HEK293 (cell line): ENCODE data around the gene CACHD1.
"Not testable (repeated sequence)": the region's sequence is repeated elsewhere in the genome, so short reads cannot be mapped to it uniquely, and the experiment has no call there.

Experiments used
- CTCF ChIA-PET: fragments of 350-600 bp; formaldehyde crosslinking; extraction: SDS; loops from one replicate; lab custom pipeline; 2021; ENCODE audit warnings: antibody characterized with exemption; lab: Yijun Ruan, JAX
- POLR2A ChIA-PET: fragments of 300-600 bp; formaldehyde crosslinking; extraction: SDS; loops from one replicate; lab custom pipeline; 2020; ENCODE audit warnings: antibody characterized with exemption, inconsistent platforms; lab: Yijun Ruan, JAX
- H3K27ac ChIP-seq: fragments of 200-500 bp; sonication (Bioruptor generic); 2 replicates; pipeline ENCODE4 v1.5.1; 2014; ENCODE audit warnings: low read depth, low read length, control low read depth, inconsistent platforms; ENCODE audit errors: extremely low read depth
- H3K36me3 ChIP-seq, 2 experiments: fragments of 200-500 bp in 1 of 2; sonication (Bioruptor generic) in 1 of 2; 1 replicate in 1 of 2; 2 replicates in 1 of 2; pipeline ENCODE4 v1.5.1; 2014 to 2017; ENCODE audit warnings: inconsistent platforms in 2 of 2, low read length in 2 of 2; ENCODE audit not compliant: control insufficient read depth in 2 of 2, insufficient read depth in 1 of 2
- H3K4me1 ChIP-seq: fragments of 200-500 bp; sonication (Bioruptor generic); 2 replicates; pipeline ENCODE4 v1.5.1; 2014; ENCODE audit warnings: mild to moderate bottlenecking, low read length, inconsistent platforms; ENCODE audit not compliant: control insufficient read depth, insufficient read depth
- H3K4me3 ChIP-seq: 2 replicates; pipeline ENCODE4 v1.5.1; 2011; ENCODE audit warnings: low read depth, mild to moderate bottlenecking, control low read depth, low read length, moderate library complexity
- H3K9me3 ChIP-seq: fragments of 200-500 bp; sonication (Bioruptor generic); 2 replicates; pipeline ENCODE4 v1.5.1; 2014; ENCODE audit warnings: low read depth, low read length, inconsistent platforms; ENCODE audit not compliant: control insufficient read depth, insufficient read depth
- EGR2 ChIP-seq: fragments of 450-650 bp; formaldehyde crosslinking; IDR thresholded peaks from 2 replicates; pipeline ENCODE4 v1.5.1; 2016; ENCODE audit warnings: low read depth, missing biosample characterization, missing genetic modification characterization
- HOXD13 ChIP-seq: sonication (generic); formaldehyde crosslinking; IDR thresholded peaks from 2 replicates; pipeline ENCODE4 v1.8.0; 2022; ENCODE audit warnings: missing genetic modification reagents, borderline replicate concordance
- KLF16 ChIP-seq: fragments of 450-650 bp; formaldehyde crosslinking; IDR thresholded peaks from 2 replicates; pipeline ENCODE4 v1.5.1; 2017; ENCODE audit warnings: missing biosample characterization, missing genetic modification characterization
- OSR2 ChIP-seq: fragments of 450-650 bp; formaldehyde crosslinking; IDR thresholded peaks from 2 replicates; pipeline ENCODE4 v1.5.1; 2016; ENCODE audit warnings: missing biosample characterization, missing genetic modification characterization
- PRDM1 ChIP-seq: fragments of 450-650 bp; formaldehyde crosslinking; IDR thresholded peaks from 2 replicates; pipeline ENCODE4; 2016; ENCODE audit warnings: missing biosample characterization, missing genetic modification characterization
- SETDB1 ChIP-seq: IDR thresholded peaks from one replicate; pipeline ENCODE4 v1.6.1; 2017; ENCODE audit warnings: mild to moderate bottlenecking, low read length, moderate library complexity, mixed read lengths; ENCODE audit not compliant: insufficient read length
- TRIM28 ChIP-seq: IDR thresholded peaks from 2 replicates; pipeline ENCODE4 v1.6.1; 2011; ENCODE audit warnings: low read length, control low read depth, borderline replicate concordance
- ZBTB20 ChIP-seq: fragments of 450-650 bp; formaldehyde crosslinking; IDR thresholded peaks from 2 replicates; pipeline ENCODE4 v1.5.1; 2016; ENCODE audit warnings: missing biosample characterization, missing genetic modification characterization
- ZNF10 ChIP-seq: fragments of 450-650 bp; formaldehyde crosslinking; IDR thresholded peaks from 2 replicates; pipeline ENCODE4 v1.5.1; 2017; ENCODE audit warnings: missing biosample characterization, missing genetic modification characterization
- ZNF133 ChIP-seq: fragments of 450-650 bp; formaldehyde crosslinking; IDR thresholded peaks from 2 replicates; pipeline ENCODE4 v1.5.1; 2016; ENCODE audit warnings: missing biosample characterization, missing genetic modification characterization
- ZNF157 ChIP-seq: fragments of 450-650 bp; formaldehyde crosslinking; IDR thresholded peaks from 2 replicates; pipeline ENCODE4 v1.5.1; 2016; ENCODE audit warnings: missing biosample characterization, missing genetic modification characterization
- ZNF529 ChIP-seq: fragments of 450-650 bp; formaldehyde crosslinking; IDR thresholded peaks from 2 replicates; pipeline ENCODE4 v1.5.1; 2017; ENCODE audit warnings: missing genetic modification characterization, missing biosample characterization; ENCODE audit not compliant: insufficient replicate concordance
- ZNF549 ChIP-seq: fragments of 450-650 bp; IDR thresholded peaks from 2 replicates; pipeline ENCODE4 v1.5.1; 2018; ENCODE audit warnings: missing biosample characterization, missing genetic modification characterization, mild to moderate bottlenecking, inconsistent platforms, moderate library complexity
- ZNF585B ChIP-seq: fragments of 450-650 bp; formaldehyde crosslinking; IDR thresholded peaks from 2 replicates; pipeline ENCODE4 v1.5.1; 2016; ENCODE audit warnings: missing biosample characterization, missing genetic modification characterization
- ZNF596 ChIP-seq: fragments of 450-650 bp; IDR thresholded peaks from 2 replicates; pipeline ENCODE4 v1.5.0; 2018; ENCODE audit warnings: missing biosample characterization, mild to moderate bottlenecking, missing genetic modification characterization, moderate library complexity
- ZNF677 ChIP-seq: fragments of 450-650 bp; IDR thresholded peaks from 2 replicates; pipeline ENCODE4 v1.5.0; 2018; ENCODE audit warnings: missing biosample characterization, mild to moderate bottlenecking, missing genetic modification characterization, moderate library complexity
- TF ChIP-seq, protein P1 (sequence below): fragments of 450-650 bp; formaldehyde crosslinking; IDR thresholded peaks from 2 replicates; pipeline ENCODE4 v1.5.1; 2016; ENCODE audit warnings: missing biosample characterization, missing genetic modification characterization

The CACHD1 gene

DNA sequence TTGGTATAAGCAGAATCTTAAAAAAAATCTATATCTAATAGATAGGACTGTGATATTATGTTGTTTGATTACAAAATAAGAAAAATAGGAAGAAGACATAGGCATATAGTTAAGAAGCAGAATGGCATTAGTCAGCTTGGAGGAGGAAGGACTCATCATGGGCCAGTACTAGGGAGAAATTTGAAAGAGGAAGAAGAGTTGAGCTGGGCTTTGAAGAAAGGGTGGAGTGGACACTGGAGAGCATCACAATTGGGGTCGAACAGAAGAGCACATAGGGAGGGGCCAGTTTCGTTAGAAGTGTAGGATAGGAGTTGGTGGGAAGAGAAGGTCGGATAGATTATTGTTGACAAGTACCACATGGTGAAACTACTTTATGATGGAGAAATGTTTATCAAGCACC lies 129.3 kb downstream of the CACHD1 start:
- H3K36me3 ChIP-seq, result no peaks in the 10 kb centered on the region
- TF ChIP-seq ZNF529 (no peak), HOXD13 (no peak), ZNF10 (no peak), ZNF596 (tag by site-specific recombination) (no peak)
- peaks cover 36% of the 10 kb centered on the region for H3K4me1 ChIP-seq
- ChIA-PET POLR2A (no interaction called here), CTCF (interaction anchor here (0.9 kb wide), 1 partner anchor 17 kb away, joined by 3 read pairs; no protein-coding TSS in a partner anchor)
- no peaks in the 10 kb centered on the region for H3K9me3 ChIP-seq
- H3K27ac ChIP-seq, result no peak overlapping the region
- no peak overlapping the region for H3K4me3 ChIP-seq

DNA sequence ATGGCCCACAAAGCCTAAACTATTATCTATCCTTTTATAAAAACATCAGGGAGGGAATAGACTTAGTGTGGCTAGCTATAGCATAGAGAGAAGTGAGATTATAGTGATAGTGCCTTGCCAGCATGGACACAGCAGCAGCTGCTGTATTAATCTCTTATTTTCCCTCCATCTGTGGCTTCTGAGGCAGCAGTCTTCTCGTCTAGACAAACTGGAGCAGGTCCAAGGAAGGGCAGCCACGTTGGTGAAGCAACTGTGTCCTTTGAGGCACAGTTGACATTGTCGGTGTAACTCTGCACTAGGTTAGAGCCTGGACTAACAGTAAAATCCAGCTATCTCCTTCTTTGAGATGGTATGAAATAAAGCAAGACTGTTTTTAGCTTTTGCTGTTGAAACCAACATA lies 131.3 kb downstream of the CACHD1 start:
- Histone ChIP-seq H3K27ac (no peak overlapping the region; the same call in 1 of the 2 replicates), H3K36me3 (no peaks in the 10 kb centered on the region; a peak in 1 of 3 replicates), H3K4me1 (peaks cover 21% of the 10 kb centered on the region), H3K4me3 (no peak overlapping the region), H3K9me3 (no peaks in the 10 kb centered on the region)
- TF ChIP-seq ZBTB20 (tag by site-specific recombination) (no peak), OSR2 (tag by site-specific recombination) (0 out of 2 replicates have a peak, but pooled peaks have one; percentile 16), ZNF157 (no peak)
- TF ChIP-seq, protein P1, sequence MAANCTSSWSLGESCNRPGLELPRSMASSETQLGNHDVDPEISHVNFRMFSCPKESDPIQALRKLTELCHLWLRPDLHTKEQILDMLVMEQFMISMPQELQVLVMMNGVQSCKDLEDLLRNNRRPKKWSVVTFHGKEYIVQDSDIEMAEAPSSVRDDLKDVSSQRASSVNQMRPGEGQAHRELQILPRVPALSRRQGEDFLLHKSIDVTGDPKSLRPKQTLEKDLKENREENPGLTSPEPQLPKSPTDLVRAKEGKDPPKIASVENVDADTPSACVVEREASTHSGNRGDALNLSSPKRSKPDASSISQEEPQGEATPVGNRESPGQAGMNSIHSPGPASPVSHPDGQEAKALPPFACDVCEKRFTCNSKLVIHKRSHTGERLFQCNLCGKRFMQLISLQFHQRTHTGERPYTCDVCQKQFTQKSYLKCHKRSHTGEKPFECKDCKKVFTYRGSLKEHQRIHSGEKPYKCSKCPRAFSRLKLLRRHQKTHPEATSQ (tag by site-specific recombination), result no peak
- POLR2A ChIA-PET, result no interaction called here
- CTCF ChIA-PET, result interaction anchor here (0.6 to 0.9 kb wide), 2 partner anchors 14 to 100 kb away, joined by 3 to 4 read pairs; no protein-coding TSS in a partner anchor

DNA sequence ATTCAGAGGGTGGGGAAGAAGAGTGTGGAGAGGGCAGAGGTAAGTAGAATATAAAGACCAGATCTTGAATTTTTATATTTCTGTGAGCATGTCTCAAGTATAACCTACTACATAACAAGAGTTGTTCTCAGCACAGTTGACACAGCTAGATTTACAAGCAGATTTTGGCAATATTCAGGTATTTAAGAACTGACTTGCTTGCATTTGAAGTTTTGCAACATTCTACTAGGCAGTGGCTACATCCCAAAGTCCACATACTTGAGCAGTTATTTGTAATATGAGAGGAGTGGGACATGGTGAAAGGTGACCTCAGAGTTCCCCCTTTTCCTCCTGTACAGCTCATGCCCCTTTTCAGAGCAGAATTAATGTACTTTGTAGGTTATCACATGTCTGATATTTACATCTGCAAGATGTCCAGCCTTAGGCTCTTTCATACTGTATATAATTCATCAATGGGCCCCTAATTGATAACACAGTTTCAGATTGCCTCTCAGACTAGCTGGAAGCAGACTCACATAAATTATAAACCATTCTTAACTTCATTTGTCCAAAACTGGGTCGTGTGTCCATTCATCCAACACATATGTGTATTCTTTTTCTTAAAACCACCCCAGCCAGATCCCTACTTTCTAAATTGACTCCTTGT lies 138.2 kb downstream of the CACHD1 start:
- Histone ChIP-seq H3K4me1 (no peaks in the 10 kb centered on the region), H3K4me3 (no peak overlapping the region), H3K9me3 (no peaks in the 10 kb centered on the region), H3K36me3 (peaks cover 0 to 30% of the 10 kb centered on the region in 2 experiments), H3K27ac (no peak overlapping the region)
- TF ChIP-seq ZNF596 (tag by site-specific recombination), result no peak
- TF ChIP-seq ZNF677, result no peak
- TF ChIP-seq ZNF133 (tag by site-specific recombination), result no peak
- no peak for TF ChIP-seq KLF16 (tag by site-specific recombination)
- POLR2A ChIA-PET, result no interaction called here
- CTCF ChIA-PET, result no interaction called here

DNA sequence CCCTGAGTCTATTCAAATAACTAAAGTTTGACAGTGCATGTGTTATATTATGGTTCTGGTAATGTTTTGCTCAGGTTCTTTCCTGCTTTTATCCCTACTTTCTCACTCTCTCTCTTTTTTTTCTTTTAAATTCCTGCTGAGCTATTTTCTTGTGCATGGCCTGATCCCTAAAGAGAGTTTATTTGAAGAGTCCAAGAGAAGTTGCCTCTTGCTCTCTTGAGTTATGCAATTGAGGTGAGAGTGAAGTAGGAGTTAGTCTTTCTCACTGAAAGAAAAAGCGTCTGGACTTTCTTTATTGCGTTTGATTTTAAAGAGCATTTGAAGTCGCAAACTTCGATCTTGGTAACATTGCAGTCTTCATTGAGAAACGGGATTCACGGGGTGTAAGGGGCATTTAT lies 138.7 kb downstream of the CACHD1 start:
- POLR2A ChIA-PET, result no interaction called here
- Histone ChIP-seq H3K27ac (no peak overlapping the region), H3K4me1 (no peaks in the 10 kb centered on the region), H3K4me3 (no peak overlapping the region), H3K36me3 (peaks cover 0 to 30% of the 10 kb centered on the region in 2 experiments), H3K9me3 (no peaks in the 10 kb centered on the region)
- CTCF ChIA-PET, result no interaction called here
- 0 out of 2 replicates have a peak, but pooled peaks have one; percentile 36 for TF ChIP-seq PRDM1 (tag by site-specific recombination)
- no peak for TF ChIP-seq EGR2 (tag by site-specific recombination)
- TF ChIP-seq ZNF549 (tag by site-specific recombination), result no peak
- no peak for TF ChIP-seq OSR2 (tag by site-specific recombination)

DNA sequence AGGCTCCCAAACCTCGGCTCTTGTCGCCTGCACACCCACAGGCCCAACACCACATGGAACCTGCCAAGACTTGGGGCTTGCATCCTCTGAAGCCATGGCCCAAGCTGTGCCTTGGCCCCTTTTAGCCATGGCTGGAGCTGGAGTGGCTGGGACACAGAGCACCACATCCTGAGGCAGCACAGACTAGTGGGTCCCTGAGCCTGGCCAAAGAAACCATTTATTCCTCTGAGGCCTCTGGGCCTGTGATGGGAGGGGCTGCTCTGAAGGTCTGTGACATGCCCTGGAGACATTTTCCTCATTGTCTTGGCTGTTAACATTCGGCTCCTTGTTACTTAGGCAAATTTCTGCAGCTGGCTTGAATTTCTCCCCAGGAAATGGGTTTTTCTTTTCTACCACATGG lies 141.0 kb downstream of the CACHD1 start:
- CTCF ChIA-PET, H3K27ac ChIP-seq, H3K4me3 ChIP-seq, H3K4me1 ChIP-seq, POLR2A ChIA-PET, H3K9me3 ChIP-seq: not testable (repeated sequence)
- TF ChIP-seq SETDB1, result peak; percentile 44
- peak; percentile 98 for TF ChIP-seq ZNF585B (tag by site-specific recombination)
- TF ChIP-seq TRIM28, result peak; percentile 63; the same call in 1 of the 2 replicates
- H3K36me3 ChIP-seq, result peaks cover 0 to 30% of the 10 kb centered on the region in 2 experiments; a peak in 2 of 3 replicates
